ENCODE data around the gene GHRL.
"Not testable (repeated sequence)": the region's sequence is repeated elsewhere in the genome, so short reads cannot be mapped to it uniquely, and the experiment has no call there.

GHRL gene

DNA sequence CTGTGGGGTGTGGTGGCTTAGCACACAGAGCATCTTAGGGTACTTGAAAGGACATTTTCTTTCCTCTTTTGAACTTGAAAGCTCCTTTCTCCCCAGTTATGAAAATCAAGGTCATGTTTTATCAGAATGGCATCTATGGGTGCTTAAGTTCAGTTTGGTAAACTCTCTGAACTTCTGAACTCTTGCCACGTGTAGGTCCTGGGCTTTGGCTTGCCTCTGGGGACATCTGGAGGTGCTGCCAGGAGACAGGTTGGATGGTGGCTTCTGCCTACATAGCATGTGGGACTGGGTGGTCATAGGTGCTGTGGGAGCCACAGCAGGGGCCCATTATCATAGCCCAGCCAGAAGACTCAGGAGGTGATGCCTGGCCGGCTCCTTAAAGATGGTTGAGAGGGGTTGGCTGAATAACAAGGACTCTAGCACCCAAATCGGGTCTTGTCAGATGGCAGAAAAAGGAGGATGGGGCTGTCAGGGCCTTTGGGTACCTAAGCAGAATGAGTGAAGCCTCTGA lies 15.6 kb downstream of the GHRL start:
- no peak overlapping the region for H3K27ac ChIP-seq (ENCODE audit: low read length)
- no peaks in the 10 kb centered on the region for H3K4me1 ChIP-seq (ENCODE audit: low read length)
- no peak overlapping the region for H3K9ac ChIP-seq (ENCODE audit: low read length)
- no peaks in the 10 kb centered on the region for H3K27me3 ChIP-seq (ENCODE audit: low read depth, low read length)
- no peak for TF ChIP-seq EZH2phosphoT487 (IDR thresholded peaks at IDR 0.05; ENCODE audit: low read depth)
- no peak for TF ChIP-seq CTCF (IDR thresholded peaks at IDR 0.05; ENCODE audit: low read depth, low read length)
- no peaks in the 10 kb centered on the region for H3K9me3 ChIP-seq (ENCODE audit: insufficient read depth, low read length)
- peaks cover 45% of the 10 kb centered on the region for H3K36me3 ChIP-seq (replicated peaks; ENCODE audit: low read depth, low read length)
- peaks cover 53% of the 10 kb centered on the region for H3K79me2 ChIP-seq (ENCODE audit: low read length)
- H3K4me3 ChIP-seq (ENCODE audit: low read length) = no peak overlapping the region
- H4K20me1 ChIP-seq (ENCODE audit: insufficient read depth, low read length) = peaks cover 17% of the 10 kb centered on the region
- H2AFZ ChIP-seq (ENCODE audit: low read depth, low read length) = no peak overlapping the region
- no peak overlapping the region for H3K4me2 ChIP-seq (ENCODE audit: low read length)

DNA sequence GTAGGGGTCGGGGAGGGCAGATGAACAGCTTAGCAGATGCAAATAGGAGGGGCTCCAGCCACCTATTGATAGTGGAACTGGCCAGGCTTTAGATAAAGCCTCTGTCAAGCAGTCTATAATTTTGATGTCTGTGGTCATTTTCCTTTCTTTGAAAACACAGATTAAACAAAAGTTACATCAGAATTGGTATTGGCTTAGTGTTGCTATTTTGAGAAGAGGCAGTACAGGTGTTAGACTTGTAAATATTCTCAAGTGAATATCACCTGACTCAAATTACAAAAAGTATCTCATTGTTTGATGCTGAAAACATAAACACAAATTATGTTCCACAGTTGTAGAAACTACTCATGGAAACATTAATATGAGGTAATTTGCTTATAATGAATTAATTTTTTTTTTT lies 18.1 kb downstream of the GHRL start:
- no peaks in the 10 kb centered on the region for H3K4me1 ChIP-seq (ENCODE audit: low read length)
- H3K27ac ChIP-seq (ENCODE audit: low read length) = no peak overlapping the region
- H3K9ac ChIP-seq (ENCODE audit: low read length) = no peak overlapping the region
- H4K20me1 ChIP-seq (ENCODE audit: insufficient read depth, low read length) = peaks cover 20% of the 10 kb centered on the region
- H3K9me3 ChIP-seq (ENCODE audit: insufficient read depth, low read length) = no peaks in the 10 kb centered on the region
- TF ChIP-seq EZH2phosphoT487 (IDR thresholded peaks at IDR 0.05; ENCODE audit: low read depth) (no peak), CTCF (IDR thresholded peaks at IDR 0.05; ENCODE audit: low read depth, low read length) (no peak)
- H3K27me3 ChIP-seq (ENCODE audit: low read depth, low read length) = no peaks in the 10 kb centered on the region
- no peak overlapping the region for H3K4me2 ChIP-seq (ENCODE audit: low read length)
- peaks cover 53% of the 10 kb centered on the region for H3K36me3 ChIP-seq (replicated peaks; ENCODE audit: low read depth, low read length)
- peaks cover 79% of the 10 kb centered on the region for H3K79me2 ChIP-seq (ENCODE audit: low read length)
- no peak overlapping the region for H2AFZ ChIP-seq (ENCODE audit: low read depth, low read length)
- no peak overlapping the region for H3K4me3 ChIP-seq (ENCODE audit: low read length)

GRCh38 chr3:10273702-10274305 lies 18.9 kb downstream of the GHRL start:
- Histone ChIP-seq H3K9me3 (ENCODE audit: insufficient read depth, low read length) (no peaks in the 10 kb centered on the region), H3K4me2 (ENCODE audit: low read length) (no peak overlapping the region), H3K4me1 (ENCODE audit: low read length) (no peaks in the 10 kb centered on the region), H4K20me1 (ENCODE audit: insufficient read depth, low read length) (peaks cover 25% of the 10 kb centered on the region), H3K9ac (ENCODE audit: low read length) (no peak overlapping the region), H3K4me3 (ENCODE audit: low read length) (no peak overlapping the region), H3K27ac (ENCODE audit: low read length) (no peak overlapping the region), H3K36me3 (replicated peaks; ENCODE audit: low read depth, low read length) (peaks cover 56% of the 10 kb centered on the region), H3K79me2 (ENCODE audit: low read length) (peaks cover 87% of the 10 kb centered on the region), H2AFZ (ENCODE audit: low read depth, low read length) (no peak overlapping the region), H3K27me3 (ENCODE audit: low read depth, low read length) (no peaks in the 10 kb centered on the region)
- TF ChIP-seq CTCF (IDR thresholded peaks at IDR 0.05; ENCODE audit: low read depth, low read length) (no peak), EZH2phosphoT487 (IDR thresholded peaks at IDR 0.05; ENCODE audit: low read depth) (no peak)

- no peak overlapping the region for H3K4me2 ChIP-seq (ENCODE audit: low read length)
- no peak overlapping the region for H3K4me3 ChIP-seq (ENCODE audit: low read length)
- peaks cover 95% of the 10 kb centered on the region for H3K79me2 ChIP-seq (ENCODE audit: low read length)
- H3K36me3 ChIP-seq (replicated peaks; ENCODE audit: low read depth, low read length) = peaks cover 52% of the 10 kb centered on the region
- no peak overlapping the region for H3K27ac ChIP-seq (ENCODE audit: low read length)
- no peaks in the 10 kb centered on the region for H3K9me3 ChIP-seq (ENCODE audit: insufficient read depth, low read length)
- peaks cover 25% of the 10 kb centered on the region for H4K20me1 ChIP-seq (ENCODE audit: insufficient read depth, low read length)
- H2AFZ ChIP-seq (ENCODE audit: low read depth, low read length) = no peak overlapping the region
- no peaks in the 10 kb centered on the region for H3K4me1 ChIP-seq (ENCODE audit: low read length)
- no peaks in the 10 kb centered on the region for H3K27me3 ChIP-seq (ENCODE audit: low read depth, low read length)
- TF ChIP-seq CTCF (IDR thresholded peaks at IDR 0.05; ENCODE audit: low read depth, low read length) (no peak), EZH2phosphoT487 (IDR thresholded peaks at IDR 0.05; ENCODE audit: low read depth) (no peak)
- no peak overlapping the region for H3K9ac ChIP-seq (ENCODE audit: low read length)
Measured at GRCh38 chr3:10272977-10273376, 19.8 kb downstream of the GHRL start.

GRCh38 chr3:10272476-10272875 lies 20.3 kb downstream of the GHRL start:
- not testable (repeated sequence) for H3K27ac ChIP-seq (ENCODE audit: low read length); H3K4me3 ChIP-seq (ENCODE audit: low read length); H3K4me1 ChIP-seq (ENCODE audit: low read length); H2AFZ ChIP-seq (ENCODE audit: low read depth, low read length); H3K4me2 ChIP-seq (ENCODE audit: low read length); H3K9me3 ChIP-seq (ENCODE audit: insufficient read depth, low read length); H3K9ac ChIP-seq (ENCODE audit: low read length); H3K27me3 ChIP-seq (ENCODE audit: low read depth, low read length)
- H3K79me2 ChIP-seq (ENCODE audit: low read length) = peaks cover 96% of the 10 kb centered on the region
- H4K20me1 ChIP-seq (ENCODE audit: insufficient read depth, low read length) = peaks cover 30% of the 10 kb centered on the region
- peaks cover 51% of the 10 kb centered on the region for H3K36me3 ChIP-seq (replicated peaks; ENCODE audit: low read depth, low read length)
